Measurements from ENCODE around the gene HDGF.

- TF ChIP-seq ZBTB7A (IDR thresholded peaks at IDR 0.05; ENCODE audit: borderline replicate concordance, control insufficient read depth, low read depth, low read length): no peak
- TF ChIP-seq, protein P1, sequence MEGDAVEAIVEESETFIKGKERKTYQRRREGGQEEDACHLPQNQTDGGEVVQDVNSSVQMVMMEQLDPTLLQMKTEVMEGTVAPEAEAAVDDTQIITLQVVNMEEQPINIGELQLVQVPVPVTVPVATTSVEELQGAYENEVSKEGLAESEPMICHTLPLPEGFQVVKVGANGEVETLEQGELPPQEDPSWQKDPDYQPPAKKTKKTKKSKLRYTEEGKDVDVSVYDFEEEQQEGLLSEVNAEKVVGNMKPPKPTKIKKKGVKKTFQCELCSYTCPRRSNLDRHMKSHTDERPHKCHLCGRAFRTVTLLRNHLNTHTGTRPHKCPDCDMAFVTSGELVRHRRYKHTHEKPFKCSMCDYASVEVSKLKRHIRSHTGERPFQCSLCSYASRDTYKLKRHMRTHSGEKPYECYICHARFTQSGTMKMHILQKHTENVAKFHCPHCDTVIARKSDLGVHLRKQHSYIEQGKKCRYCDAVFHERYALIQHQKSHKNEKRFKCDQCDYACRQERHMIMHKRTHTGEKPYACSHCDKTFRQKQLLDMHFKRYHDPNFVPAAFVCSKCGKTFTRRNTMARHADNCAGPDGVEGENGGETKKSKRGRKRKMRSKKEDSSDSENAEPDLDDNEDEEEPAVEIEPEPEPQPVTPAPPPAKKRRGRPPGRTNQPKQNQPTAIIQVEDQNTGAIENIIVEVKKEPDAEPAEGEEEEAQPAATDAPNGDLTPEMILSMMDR (IDR thresholded peaks at IDR 0.05 in 2 of 3, conservative IDR thresholded peaks at IDR 0.05 in 1 of 3; ENCODE audit: insufficient read depth in 2 of 3, low read depth in 1 of 3, low read length in 3 of 3): no peak
- no peak for TF ChIP-seq CREB5 (CRISPR knock-in tag; IDR thresholded peaks at IDR 0.05)
- TF ChIP-seq ZNF644 (tag; IDR thresholded peaks at IDR 0.05; ENCODE audit: low read depth): no peak
- no peak for TF ChIP-seq USF1 (CRISPR knock-in tag; IDR thresholded peaks at IDR 0.05)
- TF ChIP-seq NUFIP1 (IDR thresholded peaks at IDR 0.05; ENCODE audit: partially characterized antibody): no peak
- no peak for TF ChIP-seq FOSL1 (tag; conservative IDR thresholded peaks at IDR 0.05)
Observed at GRCh38 chr1:156721535-156721934, 29.9 kb downstream of the HDGF start.

All from K562 (cell line).